HepG2 (cell line): ENCODE data around the gene CELSR2. TPM values are rescaled to one million over a fixed set of nuclear protein-coding genes. Genes with fewer than 3 reads are reported as not detected.

Source experiments
- ATAC-seq: fragments of 200-7000 bp; cut with Tn5 transposase; 3 replicates; pipeline ENCODE4 v1.9.1; 2020; ENCODE audit warnings: mild to moderate bottlenecking, moderate library complexity
- BruUV-seq: library from RNA; stranded (reverse); fragments of 400-500 nt; replicated peaks from 2 replicates; lab custom pipeline; 2021; lab: Mats Ljungman, UMichigan
- CTCF ChIA-PET: fragments of 300-600 bp; formaldehyde crosslinking; extraction: SDS; loops from one replicate; lab custom pipeline; 2021; ENCODE audit warnings: low total read pairs, inconsistent platforms, low intra/inter-chr PET ratio; lab: Yijun Ruan, JAX
- POLR2A ChIA-PET: fragments of 350-600 bp; sonication (Branson Sonifier 250); formaldehyde crosslinking; loops from one replicate; lab custom pipeline; 2020; ENCODE audit warnings: antibody characterized with exemption, inconsistent platforms; lab: Yijun Ruan, JAX
- DNase-seq: peaks from one replicate; pipeline ENCODE4 v3.0.0-alpha.2; 2015; ENCODE audit warnings: low spot score
- FAIRE-seq: peaks from 3 replicates; lab custom pipeline; 2011; peaks lifted over from hg19 to GRCh38; lab: Jason Lieb, UNC
- H2AFZ ChIP-seq: one replicate; pipeline ENCODE4 v1.6.1; 2011; ENCODE audit warnings: low read length, inconsistent platforms
- H3K27ac ChIP-seq: fragments of 300-600 bp; 3 replicates; pipeline ENCODE4 v1.8.0; 2011; ENCODE audit warnings: mixed run types, mild to moderate bottlenecking, mixed read lengths, low read length, inconsistent platforms; ENCODE audit not compliant: insufficient read depth; ENCODE audit errors: extremely low read length
- H3K27me3 ChIP-seq, 2 experiments: fragments of 200-600 bp in 1 of 2; 2 replicates in 1 of 2; 3 replicates in 1 of 2; pipeline versions ENCODE4 v1.6.0 to v1.8.0; 2011; ENCODE audit warnings: low read length in 2 of 2, mild to moderate bottlenecking in 2 of 2, moderate library complexity in 2 of 2, inconsistent platforms in 1 of 2; ENCODE audit not compliant: insufficient read depth in 2 of 2, control insufficient read depth in 1 of 2
- H3K36me3 ChIP-seq, 2 experiments: fragments of 200-600 bp in 1 of 2; replicated peaks in 1 of 2; 2 replicates in 1 of 2; 3 replicates in 1 of 2; pipeline versions ENCODE4 v1.5.1 to v1.8.0; 2011; ENCODE audit warnings: low read length in 2 of 2, inconsistent platforms in 1 of 2; ENCODE audit not compliant: insufficient read depth in 2 of 2, control insufficient read depth in 1 of 2
- H3K4me1 ChIP-seq: 2 replicates; pipeline ENCODE4 v1.5.1; 2012; ENCODE audit warnings: low read length, inconsistent platforms; ENCODE audit not compliant: insufficient read depth
- H3K4me2 ChIP-seq: 2 replicates; pipeline ENCODE4 v1.6.0; 2011; ENCODE audit warnings: low read depth, low read length, inconsistent platforms
- H3K4me3 ChIP-seq, 3 experiments: fragments of 200-600 bp in 1 of 3; sonication (generic), shearing (Covaris generic) in 1 of 3; replicated peaks in 1 of 3; 2 replicates each; pipeline ENCODE4 v1.5.1; 2011 to 2016; ENCODE audit warnings: low read length in 3 of 3, inconsistent platforms in 2 of 3, low read depth in 2 of 3, mild to moderate bottlenecking in 2 of 3, control low read depth in 1 of 3, mixed read lengths in 1 of 3; ENCODE audit not compliant: insufficient read depth in 1 of 3
- H3K79me2 ChIP-seq: one replicate; pipeline ENCODE4 v1.6.1; 2011; ENCODE audit warnings: low read length, inconsistent platforms; ENCODE audit not compliant: insufficient read depth
- H3K9ac ChIP-seq: 2 replicates; pipeline ENCODE4 v1.6.0; 2011; ENCODE audit warnings: mild to moderate bottlenecking, low read depth, low read length, inconsistent platforms; ENCODE audit not compliant: insufficient read depth
- H3K9me3 ChIP-seq: 2 replicates; pipeline ENCODE4 v1.5.1; 2012; ENCODE audit warnings: mild to moderate bottlenecking, low read length
- H4K20me1 ChIP-seq: 2 replicates; pipeline ENCODE4 v1.6.0; 2011; ENCODE audit warnings: inconsistent platforms, mild to moderate bottlenecking, low read length, moderate library complexity; ENCODE audit not compliant: insufficient read depth
- DNMT3B ChIP-seq: conservative IDR thresholded peaks from 2 replicates; pipeline ENCODE4 v1.6.1; 2016; ENCODE audit warnings: missing biosample characterization, control low read depth
- JDP2 ChIP-seq: sonication (generic); formaldehyde crosslinking; IDR thresholded peaks from 2 replicates; pipeline ENCODE4 v1.8.1; 2022; ENCODE audit warnings: missing genetic modification reagents, borderline replicate concordance
- KAT7 ChIP-seq: IDR thresholded peaks from 2 replicates; pipeline ENCODE4 v1.6.1; 2018; ENCODE audit warnings: borderline replicate concordance, missing compliant biosample characterization
- MATR3 ChIP-seq: sonication (generic); formaldehyde crosslinking; IDR thresholded peaks from 2 replicates; pipeline ENCODE4 v1.4.0; 2020; ENCODE audit warnings: missing genetic modification reagents
- NR2F2 ChIP-seq: IDR thresholded peaks from 2 replicates; pipeline ENCODE4 v1.6.1; 2012; ENCODE audit warnings: low read depth, inconsistent platforms, borderline replicate concordance
- PCBP2 ChIP-seq: fragments of 200-400 bp; formaldehyde crosslinking; optimal IDR thresholded peaks from 2 replicates; pipeline ENCODE3; 2018; ENCODE audit warnings: low read length, low read depth; ENCODE audit not compliant: poor library complexity, severe bottlenecking
- RXRA ChIP-seq: sonication (generic); formaldehyde crosslinking; IDR thresholded peaks from 2 replicates; pipeline ENCODE4 v1.5.1; 2020; ENCODE audit warnings: missing genetic modification reagents
- SATB2 ChIP-seq: sonication (generic); formaldehyde crosslinking; IDR thresholded peaks from 2 replicates; pipeline ENCODE4 v1.5.0; 2020; ENCODE audit warnings: missing genetic modification reagents
- ZNF414 ChIP-seq: sonication (generic); formaldehyde crosslinking; IDR thresholded peaks from 2 replicates; pipeline ENCODE4 v1.5.0; 2020; ENCODE audit warnings: missing genetic modification reagents
- ZNF792 ChIP-seq: IDR thresholded peaks from 2 replicates; pipeline ENCODE4 v1.6.1; 2016
- WGBS: methylation state at CpG from one replicate; pipeline ENCODE4 v1.1.6; 2017; ENCODE audit warnings: low lambda C conversion rate; 5-methylcytosine and 5-hydroxymethylcytosine counted together
- in situ Hi-C: cut with HindIII; loops from 2 replicates; pipeline ENCODE4 v1.10.0; 2017; ENCODE audit warnings: low pct_unique_long_range_greater_than_20kb; ENCODE audit not compliant: extremely low pct_ligation_motif_present
- intact Hi-C: fragments of 100-400 bp; cut with micrococcal nuclease; formaldehyde crosslinking; loops from one replicate; pipeline ENCODE4 v1.10.0; 2022; ENCODE audit not compliant: unreplicated experiment
- polyA plus RNA-seq, 8 experiments: library from polyadenylated mRNA; depleted of rRNA in 3 of 8; stranded (reverse) in 7 of 8; unstranded in 1 of 8; fragments of >200 nt; fragmentation: Illumina TruSeq in 4 of 8; extraction: Trizol in 4 of 8; gene quantifications; 2 replicates each; pipeline versions ENCODE4 v1.2.1 to v1.2.3, GENCODE V29; 2011 to 2016; ENCODE audit warnings: low read depth in 4 of 8, missing spikeins in 1 of 8, mixed read lengths in 1 of 8; ENCODE audit not compliant: insufficient read depth in 1 of 8
- total RNA-seq, 5 experiments: library from RNA; depleted of rRNA; stranded (reverse); fragments of >200 nt; fragmentation: Illumina TruSeq; extraction: Trizol; gene quantifications; 2 replicates each; pipeline ENCODE4 v1.2.3, GENCODE V29; 2016; ENCODE audit warnings: low read depth in 1 of 5

CELSR2 gene
- total and polyA plus RNA-seq, 2 of the 13 experiments (the other 11 are each of a cell fraction or from before 2014, with no cell fraction given): 4.0 to 6.6 TPM

- 61% methylated on average over 7 of the region's 8 CpGs for WGBS
- Histone ChIP-seq H3K4me2 (no peak overlapping the region), H3K4me1 (peaks cover 22% of the 10 kb centered on the region), H3K9me3 (no peaks in the 10 kb centered on the region), H3K9ac (no peak overlapping the region)
- TF ChIP-seq ZNF792 (CRISPR knock-in tag) (no peak), RXRA (CRISPR knock-in tag) (no peak), MATR3 (no peak), PCBP2 (no peak), DNMT3B (no peak), ZNF414 (CRISPR knock-in tag) (no peak), JDP2 (CRISPR knock-in tag) (no peak), SATB2 (CRISPR knock-in tag) (no peak), NR2F2 (no peak), KAT7 (CRISPR knock-in tag) (no peak)
- TF ChIP-seq, all 625 proteins: peak for 0
- H3K4me3 ChIP-seq: no peak overlapping the region
- in situ Hi-C loops (no loop called here), intact Hi-C loops (no loop called here)
- no peak overlapping the region for H2AFZ ChIP-seq
- POLR2A ChIA-PET: no interaction called here
- FAIRE-seq (no peak), ATAC-seq (no peak), DNase-seq (no peak)
- no peaks in the 10 kb centered on the region; a peak in 1 of 5 replicates for H3K36me3 ChIP-seq
- H3K79me2 ChIP-seq: no peaks in the 10 kb centered on the region
- CTCF ChIA-PET: no interaction called here
- H3K27me3 ChIP-seq: peaks cover 4 to 28% of the 10 kb centered on the region in 2 experiments; a peak in 4 of 5 replicates
- H4K20me1 ChIP-seq: no peaks in the 10 kb centered on the region
- H3K27ac ChIP-seq: no peak overlapping the region
- no TSS peak for BruUV-seq
Measured at GRCh38 chr1:109247401-109248365, 1.7 kb upstream of the CELSR2 start.
